Neuron (in vitro differentiated cells): ENCODE data around the gene MORC3.

Source experiments
- H2AFZ ChIP-seq: one replicate; pipeline ENCODE4 v1.6.1; 2013; ENCODE audit warnings: low read depth, mild to moderate bottlenecking, inconsistent platforms, low read length, moderate library complexity
- H3K27me3 ChIP-seq: one replicate; pipeline ENCODE4 v1.6.1; 2013; ENCODE audit warnings: low read length; ENCODE audit not compliant: insufficient read depth
- H3K36me3 ChIP-seq: one replicate; pipeline ENCODE4 v1.6.1; 2013; ENCODE audit warnings: low read length; ENCODE audit not compliant: insufficient read depth
- H3K4me1 ChIP-seq: one replicate; pipeline ENCODE4 v1.6.1; 2013; ENCODE audit warnings: low read length; ENCODE audit not compliant: insufficient read depth
- H3K4me3 ChIP-seq: 2 replicates; pipeline ENCODE4 v1.5.1; 2013; ENCODE audit warnings: mild to moderate bottlenecking, low read length, moderate library complexity
- H3K9me3 ChIP-seq: one replicate; pipeline ENCODE4 v1.6.1; 2013; ENCODE audit warnings: low read length

The MORC3 gene

DNA sequence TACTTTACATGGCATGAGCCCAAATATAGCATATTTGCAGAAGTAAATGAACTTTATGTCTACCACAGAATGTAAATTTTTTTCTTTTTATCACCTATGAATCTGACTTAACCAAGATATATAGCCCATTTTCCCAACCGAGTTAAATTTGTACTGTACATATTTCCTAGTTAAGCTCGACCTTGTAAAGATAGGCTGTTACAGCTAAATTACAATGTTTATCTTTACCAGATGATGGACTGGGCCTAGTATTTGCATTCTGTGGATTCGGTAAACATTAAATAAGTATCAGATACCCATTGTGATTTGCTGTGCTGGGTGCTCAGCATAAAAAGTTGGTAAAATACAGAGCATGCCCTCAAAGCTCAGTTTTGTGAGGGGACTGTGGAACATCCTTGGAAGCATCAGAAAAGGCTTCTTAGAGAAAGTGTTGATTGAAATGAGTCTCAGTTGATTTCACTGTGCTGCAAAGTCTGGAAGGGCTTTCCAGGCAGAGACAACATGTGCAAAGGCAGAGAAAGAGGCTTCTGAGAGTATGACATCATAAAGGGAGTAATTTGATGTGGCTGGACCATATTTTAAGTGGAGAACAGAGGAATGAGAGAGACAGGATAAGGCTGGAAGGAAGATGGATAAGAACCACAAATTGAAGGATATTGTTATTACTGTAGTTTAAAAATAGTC, 27.4 kb downstream of the MORC3 start:
- no peaks in the 10 kb centered on the region for H3K4me1 ChIP-seq
- no peaks in the 10 kb centered on the region for H3K27me3 ChIP-seq
- H3K9me3 ChIP-seq: no peaks in the 10 kb centered on the region
- H3K4me3 ChIP-seq: no peak overlapping the region
- H2AFZ ChIP-seq: no peak overlapping the region
- peaks cover 81% of the 10 kb centered on the region for H3K36me3 ChIP-seq

DNA sequence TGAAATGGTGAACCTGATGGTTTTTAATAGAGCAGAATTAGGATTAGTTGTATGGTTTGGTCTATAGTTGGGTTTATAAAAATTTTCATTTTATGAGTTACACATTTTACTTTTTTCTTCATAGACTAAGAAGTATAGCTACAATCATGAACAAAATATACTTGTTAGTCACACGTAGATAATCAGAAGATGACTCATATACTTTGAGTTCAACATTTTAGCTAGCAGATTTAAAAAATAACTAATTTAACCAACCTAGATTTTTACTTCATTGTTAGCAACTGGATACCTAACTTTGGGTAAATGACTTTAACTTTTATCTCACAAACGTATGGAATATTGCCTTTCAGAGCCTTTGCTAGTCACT, 27.9 kb downstream of the MORC3 start:
- Histone ChIP-seq H3K4me3 (no peak overlapping the region), H3K36me3 (peaks cover 82% of the 10 kb centered on the region), H3K27me3 (no peaks in the 10 kb centered on the region), H3K4me1 (no peaks in the 10 kb centered on the region), H3K9me3 (no peaks in the 10 kb centered on the region), H2AFZ (no peak overlapping the region)

- no peaks in the 10 kb centered on the region for H3K27me3 ChIP-seq
- no peak overlapping the region for H2AFZ ChIP-seq
- H3K36me3 ChIP-seq: peaks cover 72% of the 10 kb centered on the region
- H3K4me3 ChIP-seq: no peak overlapping the region
- no peaks in the 10 kb centered on the region for H3K9me3 ChIP-seq
- H3K4me1 ChIP-seq: no peaks in the 10 kb centered on the region
These were observed 29.3 kb downstream of the MORC3 start for GRCh38 chr21:36349315-36349714.

DNA sequence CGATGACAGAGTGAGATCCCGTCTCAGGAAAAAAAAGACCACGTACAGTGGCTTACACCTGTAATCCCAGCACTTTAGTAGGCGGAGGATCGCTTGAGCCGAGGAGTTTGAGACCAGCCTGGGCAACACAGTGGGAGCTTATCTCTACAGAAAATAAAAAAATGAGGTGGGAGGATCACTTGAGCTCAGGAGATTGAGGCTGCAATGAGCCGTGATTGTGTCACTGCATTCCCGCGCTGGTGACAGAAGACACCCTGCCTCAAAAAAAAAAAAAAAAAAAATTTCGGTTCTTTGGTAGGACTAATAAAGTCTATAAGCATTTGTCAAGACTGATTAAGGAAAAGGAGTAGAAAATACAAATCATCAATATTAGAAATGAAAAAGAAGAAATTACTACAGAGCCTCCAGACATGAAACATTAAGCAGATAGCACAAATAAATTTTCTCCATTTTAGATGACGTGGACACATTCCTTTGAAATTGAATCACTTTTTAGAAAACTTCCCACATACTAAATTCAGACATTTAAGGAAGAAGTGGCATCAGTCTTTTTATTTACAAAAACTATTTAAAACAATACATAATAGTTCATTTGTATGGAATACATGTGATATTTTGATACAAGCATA, 30.4 kb downstream of the MORC3 start:
- no peaks in the 10 kb centered on the region for H3K27me3 ChIP-seq
- H3K36me3 ChIP-seq: peaks cover 70% of the 10 kb centered on the region
- no peak overlapping the region for H3K4me3 ChIP-seq
- H3K4me1 ChIP-seq: peaks cover 8% of the 10 kb centered on the region
- no peaks in the 10 kb centered on the region for H3K9me3 ChIP-seq
- no peak overlapping the region for H2AFZ ChIP-seq

GRCh38 chr21:36354918-36355680, 35.1 kb downstream of the MORC3 start:
- H2AFZ ChIP-seq: no peak overlapping the region
- no peaks in the 10 kb centered on the region for H3K9me3 ChIP-seq
- no peaks in the 10 kb centered on the region for H3K27me3 ChIP-seq
- H3K4me3 ChIP-seq: no peak overlapping the region
- peaks cover 11% of the 10 kb centered on the region for H3K4me1 ChIP-seq
- H3K36me3 ChIP-seq: peaks cover 62% of the 10 kb centered on the region

- Histone ChIP-seq H3K4me1 (peaks cover 11% of the 10 kb centered on the region), H3K27me3 (no peaks in the 10 kb centered on the region), H3K36me3 (peaks cover 63% of the 10 kb centered on the region), H3K4me3 (no peak overlapping the region), H3K9me3 (no peaks in the 10 kb centered on the region), H2AFZ (no peak overlapping the region)
These were observed 35.9 kb downstream of the MORC3 start for GRCh38 chr21:36355868-36356267.

DNA sequence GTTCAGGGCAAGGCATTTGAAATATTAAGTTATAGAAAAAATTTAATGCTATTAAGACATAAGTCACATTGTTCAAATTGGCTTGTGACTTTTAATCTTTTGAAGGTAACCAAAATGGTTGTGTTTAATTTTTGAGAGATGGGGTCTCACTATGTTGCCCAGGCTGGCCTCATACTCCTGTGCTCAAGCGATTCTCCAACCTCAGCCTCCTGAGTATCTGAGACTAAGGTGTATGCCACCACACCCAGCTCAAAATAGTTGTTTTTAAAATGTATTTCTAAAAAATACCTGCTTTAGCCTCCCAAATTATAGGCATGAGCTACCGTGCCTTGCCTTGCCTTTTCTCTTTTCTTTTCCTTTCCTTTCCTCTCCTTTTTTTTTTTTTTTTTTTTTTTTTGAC, 39.2 kb downstream of the MORC3 start:
- Histone ChIP-seq H3K36me3 (peaks cover 67% of the 10 kb centered on the region), H3K9me3 (no peaks in the 10 kb centered on the region), H3K27me3 (no peaks in the 10 kb centered on the region), H3K4me3 (no peak overlapping the region), H3K4me1 (peaks cover 11% of the 10 kb centered on the region), H2AFZ (no peak overlapping the region)

DNA sequence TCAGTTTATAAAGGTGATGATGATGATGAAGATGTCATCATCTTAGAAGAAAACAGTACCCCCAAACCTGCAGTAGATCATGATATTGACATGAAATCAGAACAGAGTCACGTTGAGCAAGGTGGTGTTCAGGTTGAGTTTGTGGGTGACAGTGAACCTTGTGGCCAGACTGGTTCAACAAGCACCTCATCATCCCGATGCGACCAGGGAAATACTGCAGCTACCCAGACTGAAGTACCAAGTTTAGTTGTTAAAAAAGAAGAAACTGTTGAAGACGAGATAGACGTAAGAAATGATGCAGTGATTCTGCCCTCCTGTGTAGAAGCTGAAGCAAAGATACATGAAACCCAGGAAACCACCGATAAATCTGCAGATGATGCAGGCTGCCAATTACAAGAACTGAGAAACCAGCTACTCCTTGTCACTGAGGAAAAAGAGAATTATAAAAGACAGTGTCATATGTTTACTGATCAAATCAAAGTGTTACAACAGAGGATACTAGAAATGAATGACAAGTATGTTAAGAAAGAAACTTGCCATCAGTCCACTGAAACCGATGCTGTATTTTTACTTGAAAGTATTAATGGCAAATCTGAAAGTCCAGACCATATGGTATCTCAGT, 49.2 kb downstream of the MORC3 start:
- Histone ChIP-seq H3K4me1 (no peaks in the 10 kb centered on the region), H2AFZ (no peak overlapping the region), H3K4me3 (no peak overlapping the region), H3K27me3 (no peaks in the 10 kb centered on the region), H3K36me3 (peaks cover 83% of the 10 kb centered on the region), H3K9me3 (no peaks in the 10 kb centered on the region)

DNA sequence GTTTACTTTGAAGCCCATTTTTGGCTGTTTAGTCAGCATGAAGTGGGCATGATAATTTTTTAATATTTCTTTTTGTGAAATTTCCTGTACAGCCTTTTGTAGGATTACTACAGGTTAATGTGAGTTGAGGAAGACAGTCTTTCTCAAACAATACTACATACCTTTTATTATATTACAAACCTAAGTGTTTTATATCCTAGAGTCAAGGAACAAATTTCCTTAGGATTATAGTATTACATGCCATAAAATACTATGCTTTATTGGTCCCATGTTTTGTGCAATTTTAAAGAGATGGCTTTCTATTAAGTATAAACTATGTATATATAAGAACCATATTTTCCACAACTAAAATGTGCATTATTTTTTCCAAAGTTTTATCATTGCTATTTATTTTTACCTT, 56.0 kb downstream of the MORC3 start:
- Histone ChIP-seq H3K27me3 (no peaks in the 10 kb centered on the region), H3K36me3 (peaks cover 65% of the 10 kb centered on the region), H2AFZ (no peak overlapping the region), H3K4me3 (no peak overlapping the region), H3K4me1 (no peaks in the 10 kb centered on the region), H3K9me3 (no peaks in the 10 kb centered on the region)

DNA sequence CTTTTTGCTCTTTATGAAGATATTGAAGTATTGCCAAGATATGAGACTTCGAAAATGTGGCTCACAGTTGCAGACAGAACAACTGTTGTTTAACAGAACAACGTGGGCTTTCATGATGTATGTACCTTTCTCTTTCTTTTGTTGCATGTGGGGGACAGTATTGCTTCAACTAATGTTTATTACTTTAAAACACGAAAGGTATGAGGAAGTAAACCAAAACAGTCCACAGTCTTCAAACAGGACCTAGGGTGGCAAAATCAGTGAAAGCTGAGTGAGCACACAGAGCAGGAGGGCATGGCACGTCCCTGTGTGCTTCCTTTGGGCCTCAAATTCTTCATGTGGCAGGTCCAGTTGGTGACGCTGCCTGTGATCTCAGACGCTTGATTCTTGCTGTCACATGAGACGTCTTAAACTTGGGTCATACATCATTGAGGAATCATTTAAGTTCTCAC, 57.4 kb downstream of the MORC3 start:
- Histone ChIP-seq H3K27me3 (no peaks in the 10 kb centered on the region), H3K4me1 (no peaks in the 10 kb centered on the region), H2AFZ (no peak overlapping the region), H3K36me3 (peaks cover 53% of the 10 kb centered on the region), H3K9me3 (no peaks in the 10 kb centered on the region), H3K4me3 (no peak overlapping the region)

DNA sequence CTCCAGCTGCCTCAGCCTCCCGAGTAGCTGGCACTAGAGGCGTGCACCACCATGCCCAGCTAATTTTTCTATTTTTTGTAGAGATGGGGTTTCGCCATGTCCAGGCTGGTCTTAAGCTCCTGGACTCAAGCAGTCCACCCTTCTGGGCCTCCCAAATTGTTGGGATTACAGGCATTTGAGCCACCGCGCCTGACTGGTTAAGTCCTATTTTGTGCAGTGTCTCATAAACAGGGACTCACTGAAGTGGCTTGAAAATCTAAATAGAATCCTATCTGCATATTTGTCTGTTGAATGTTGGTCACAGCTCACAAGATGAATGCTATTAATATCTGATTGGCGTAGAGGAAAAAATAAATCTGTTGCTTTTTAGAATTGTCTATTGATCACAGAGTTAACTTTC, 59.3 kb downstream of the MORC3 start:
- Histone ChIP-seq H3K4me3 (no peak overlapping the region), H3K4me1 (no peaks in the 10 kb centered on the region), H3K36me3 (peaks cover 38% of the 10 kb centered on the region), H3K27me3 (no peaks in the 10 kb centered on the region), H3K9me3 (no peaks in the 10 kb centered on the region), H2AFZ (no peak overlapping the region)

- H2AFZ ChIP-seq: no peak overlapping the region
- no peaks in the 10 kb centered on the region for H3K27me3 ChIP-seq
- no peak overlapping the region for H3K4me3 ChIP-seq
- no peaks in the 10 kb centered on the region for H3K9me3 ChIP-seq
- H3K4me1 ChIP-seq: peaks cover 5% of the 10 kb centered on the region
- H3K36me3 ChIP-seq: peaks cover 12% of the 10 kb centered on the region
These were observed 62.0 kb downstream of the MORC3 start for GRCh38 chr21:36381841-36382589.
